Choroid plexus epithelial cell (primary cell): ENCODE data around the gene TMOD4.
"Not testable (repeated sequence)": the region's sequence is repeated elsewhere in the genome, so short reads cannot be mapped to it uniquely, and the experiment has no call there.

Experiments used
- DNase-seq: peaks from one replicate; pipeline ENCODE4 v3.0.0-alpha.2; 2010; ENCODE audit warnings: low read depth
- H3K4me3 ChIP-seq: 2 replicates; pipeline ENCODE4 v1.5.1; 2011; ENCODE audit warnings: low read depth, mild to moderate bottlenecking, control low read depth, low read length, moderate library complexity
- CTCF ChIP-seq: conservative IDR thresholded peaks from 2 replicates; pipeline ENCODE4 v1.5.1; 2011; ENCODE audit warnings: low read depth, mild to moderate bottlenecking, control low read depth, inconsistent platforms, low read length, moderate library complexity

Gene TMOD4

GRCh38 chr1:151199873-151200581, 24.2 kb upstream of the TMOD4 start:
- TF ChIP-seq CTCF: no peak
- DNase-seq: peak; percentile 90
- peak overlapping the region; percentile 98 for H3K4me3 ChIP-seq

DNA sequence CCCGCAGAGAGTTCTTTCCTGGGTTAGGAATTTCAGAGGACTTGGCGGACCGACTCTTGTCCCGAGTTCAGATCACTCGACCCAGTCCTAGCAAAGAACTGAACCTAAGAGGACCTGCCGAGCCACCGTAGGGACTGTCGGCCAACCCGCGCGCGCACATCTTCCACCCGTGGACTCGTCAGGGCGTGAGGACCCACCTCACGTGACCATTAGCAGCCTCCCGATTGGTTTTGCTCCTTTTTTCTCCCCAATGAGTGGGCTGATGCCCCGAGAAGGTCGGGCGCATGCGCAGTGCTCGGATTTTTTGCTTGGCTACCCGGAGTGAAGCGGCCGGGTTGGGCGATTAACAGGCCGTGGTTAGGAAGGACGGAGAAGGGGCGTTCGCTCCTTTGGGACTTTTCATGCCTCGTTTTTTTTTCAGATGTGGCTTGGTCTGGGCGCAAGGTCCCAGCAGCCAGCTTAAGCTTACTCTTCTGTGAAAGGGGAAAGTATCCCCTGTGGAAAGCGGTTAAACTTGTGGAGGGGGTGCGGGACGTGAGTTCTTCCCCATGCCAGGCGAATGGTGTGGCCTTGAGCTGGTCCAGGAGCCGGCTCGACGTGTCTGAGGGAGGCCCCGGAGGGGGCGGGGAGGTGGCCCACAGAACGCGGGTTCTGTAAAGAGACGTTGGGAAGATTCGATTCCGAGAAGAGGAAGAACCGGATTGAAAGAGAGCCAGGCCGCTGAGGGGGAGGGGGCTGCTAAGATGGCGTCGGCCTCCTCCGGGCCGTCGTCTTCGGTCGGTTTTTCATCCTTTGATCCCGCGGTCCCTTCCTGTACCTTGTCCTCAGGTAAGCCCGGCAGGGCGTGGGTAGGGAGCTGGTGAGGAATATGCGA, 22.7 kb upstream of the TMOD4 start, which contains the start of gene PIP5K1A:
Gene PIP5K1A (plus strand): TSS at position 299 of the 874 bp plus-strand sequence. CDS start 445 bp downstream, at position 744.
- DNase-seq: peak; percentile 99
- no peak for TF ChIP-seq CTCF
- H3K4me3 ChIP-seq: peak within 1 kb of the TSS; percentile 98

- no peak for DNase-seq
These were observed 22.1 kb upstream of the TMOD4 start for GRCh38 chr1:151197863-151198253.

DNA sequence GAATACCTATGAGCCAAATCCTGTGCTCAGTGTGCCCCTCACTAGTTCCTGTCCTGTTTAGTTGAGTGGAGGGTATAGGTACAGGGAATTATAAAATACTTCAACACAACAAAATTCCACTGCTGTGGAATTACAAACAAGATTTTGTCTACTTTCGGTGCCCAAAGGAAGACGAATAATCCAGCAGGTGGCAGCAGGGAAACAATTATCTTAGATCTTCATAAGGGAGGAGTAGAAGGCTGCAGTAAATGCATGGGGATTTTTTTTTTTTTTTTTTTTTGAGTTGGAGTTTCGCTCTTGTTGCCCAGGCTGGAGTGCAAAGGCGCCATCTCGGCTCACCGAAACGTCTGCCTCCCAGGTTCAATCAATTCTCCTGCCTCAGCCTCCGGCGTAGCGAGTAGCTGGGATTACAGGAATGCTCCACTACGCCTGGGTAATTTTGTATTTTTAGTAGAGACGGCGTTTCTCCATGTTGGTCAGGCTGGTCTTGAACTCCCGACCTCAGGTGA, 20.6 kb upstream of the TMOD4 start:
- peak overlapping the region; percentile 39 for H3K4me3 ChIP-seq
- TF ChIP-seq CTCF: peak; percentile 66
- DNase-seq: peak; percentile 92

More at GRCh38 chr1:151197863-151198253, 22.1 kb upstream of the TMOD4 start:
- peak overlapping the region; percentile 98 for H3K4me3 ChIP-seq
- no peak for TF ChIP-seq CTCF

- not testable (repeated sequence) for H3K4me3 ChIP-seq
- DNase-seq: peak; percentile 93
These were observed 19.3 kb upstream of the TMOD4 start for GRCh38 chr1:151194894-151195594.

GRCh38 chr1:151193856-151194255, 18.1 kb upstream of the TMOD4 start:
- no peak for TF ChIP-seq CTCF
- DNase-seq: no peak
- H3K4me3 ChIP-seq: no peak overlapping the region

DNA sequence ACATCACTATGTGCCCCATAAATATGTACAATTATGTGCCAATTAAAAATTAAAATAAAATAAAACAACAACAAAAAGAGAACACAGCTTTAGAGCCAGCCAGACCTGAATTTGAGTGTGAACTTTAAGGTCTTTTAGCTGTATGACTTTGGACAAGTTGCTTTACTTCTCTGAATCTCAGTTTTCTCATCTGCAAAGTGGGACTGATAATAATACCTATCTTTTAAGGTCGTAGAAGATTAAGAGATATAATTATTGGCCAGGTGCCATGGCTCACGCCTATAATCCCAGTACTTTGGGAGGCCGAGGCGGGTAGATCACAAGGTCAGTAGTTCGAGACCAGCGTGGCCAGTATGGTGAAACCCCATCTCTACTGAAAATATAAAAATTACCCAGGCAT, 17.5 kb upstream of the TMOD4 start:
- H3K4me3 ChIP-seq: no peak overlapping the region
- DNase-seq: no peak
- no peak for TF ChIP-seq CTCF
